Measurements from ENCODE around the gene OR2W1.

The OR2W1 gene

GRCh38 chr6:29016559-29017427 lies 28.2 kb downstream of the OR2W1 start:
- peaks cover 6% of the 10 kb centered on the region for H3K9me3 Mint-ChIP-seq
- peak overlapping the region; percentile 87 for H3K4me3 Mint-ChIP-seq
- peaks cover 19% of the 10 kb centered on the region for H3K4me1 Mint-ChIP-seq (ENCODE audit: low read depth)
- peak overlapping the region; percentile 87 for H3K27ac Mint-ChIP-seq
- H3K36me3 Mint-ChIP-seq (ENCODE audit: low read depth): peaks cover 3% of the 10 kb centered on the region
- peaks cover 31% of the 10 kb centered on the region for H3K27me3 Mint-ChIP-seq (ENCODE audit: low read depth)
- DNase-seq (ENCODE audit: low spot score): peak; percentile 73

DNA sequence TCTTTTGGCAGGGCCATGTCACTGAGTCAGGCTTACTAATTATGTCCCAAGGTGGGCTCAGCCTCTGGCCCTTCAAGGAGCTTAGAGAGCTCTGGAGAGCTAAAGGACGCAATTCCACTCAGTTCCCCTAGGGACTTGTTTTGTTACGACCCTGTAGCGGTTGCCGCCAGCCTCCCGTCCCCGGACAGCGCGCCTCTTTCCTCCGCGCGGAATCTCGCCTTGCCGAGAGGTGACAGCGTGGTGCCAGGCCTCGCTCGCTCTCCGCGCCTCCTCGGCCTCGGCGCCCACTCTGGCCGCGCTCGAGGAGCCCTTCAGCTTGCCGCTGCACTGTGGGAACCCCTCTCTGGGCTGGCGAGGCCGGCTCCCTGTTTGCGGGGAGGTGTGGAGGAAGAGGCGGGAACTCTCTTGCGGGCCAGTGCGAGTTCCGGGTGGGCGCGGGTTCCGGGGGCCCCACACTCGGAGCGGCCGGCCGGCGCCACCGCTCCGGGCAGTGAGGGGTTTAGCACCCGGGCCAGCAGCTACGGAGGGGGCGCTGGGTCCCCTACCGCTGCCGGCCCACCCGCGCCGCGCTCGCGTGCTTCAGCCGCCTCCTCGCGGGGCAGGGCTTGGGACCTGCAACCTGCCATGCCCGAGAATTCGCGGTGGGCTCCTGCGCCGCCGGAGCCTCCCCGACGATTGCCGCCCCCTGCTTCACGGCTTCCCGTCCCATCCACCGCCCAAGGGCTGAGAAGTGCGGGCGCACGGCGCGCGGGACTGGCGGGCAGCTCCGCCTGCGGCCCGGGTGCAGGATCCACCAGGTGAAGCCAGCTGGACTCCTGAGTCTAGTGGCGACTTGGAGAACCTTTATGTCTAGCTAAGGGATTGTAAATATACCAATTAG lies 30.0 kb downstream of the OR2W1 start:
- H3K9me3 Mint-ChIP-seq: peaks cover 6% of the 10 kb centered on the region
- peaks cover 30% of the 10 kb centered on the region for H3K27me3 Mint-ChIP-seq (ENCODE audit: low read depth)
- no peak for DNase-seq (ENCODE audit: low spot score)
- H3K4me1 Mint-ChIP-seq (ENCODE audit: low read depth): peaks cover 26% of the 10 kb centered on the region
- peak overlapping the region; percentile 87 for H3K4me3 Mint-ChIP-seq
- peaks cover 5% of the 10 kb centered on the region for H3K36me3 Mint-ChIP-seq (ENCODE audit: low read depth)
- H3K27ac Mint-ChIP-seq: no peak overlapping the region

- H3K4me1 Mint-ChIP-seq (ENCODE audit: low read depth): peaks cover 19% of the 10 kb centered on the region
- H3K9me3 Mint-ChIP-seq: peaks cover 7% of the 10 kb centered on the region
- peaks cover 34% of the 10 kb centered on the region for H3K27me3 Mint-ChIP-seq (ENCODE audit: low read depth)
- peak; percentile 28 for DNase-seq (ENCODE audit: low spot score)
- peak overlapping the region; percentile 90 for H3K4me3 Mint-ChIP-seq
- H3K36me3 Mint-ChIP-seq (ENCODE audit: low read depth): peaks cover 5% of the 10 kb centered on the region
- H3K27ac Mint-ChIP-seq: peak overlapping the region; percentile 74
These were observed 33.7 kb downstream of the OR2W1 start for GRCh38 chr6:29011276-29011734.

- H3K4me1 Mint-ChIP-seq (ENCODE audit: low read depth): peaks cover 30% of the 10 kb centered on the region
These were observed 35.6 kb downstream of the OR2W1 start for GRCh38 chr6:29009358-29009757.

GRCh38 chr6:29008089-29008488 lies 36.9 kb downstream of the OR2W1 start:
- H3K36me3 Mint-ChIP-seq (ENCODE audit: low read depth): peaks cover 6% of the 10 kb centered on the region
- H3K9me3 Mint-ChIP-seq: peaks cover 26% of the 10 kb centered on the region
- peaks cover 27% of the 10 kb centered on the region for H3K27me3 Mint-ChIP-seq (ENCODE audit: low read depth)
- no peak for DNase-seq (ENCODE audit: low spot score)
- H3K4me3 Mint-ChIP-seq: no peak overlapping the region
- H3K27ac Mint-ChIP-seq: no peak overlapping the region
- peaks cover 33% of the 10 kb centered on the region for H3K4me1 Mint-ChIP-seq (ENCODE audit: low read depth)

More at GRCh38 chr6:29009358-29009757, 35.6 kb downstream of the OR2W1 start:
- H3K27ac Mint-ChIP-seq: no peak overlapping the region
- no peak overlapping the region for H3K4me3 Mint-ChIP-seq
- no peak for DNase-seq (ENCODE audit: low spot score)
- H3K27me3 Mint-ChIP-seq (ENCODE audit: low read depth): peaks cover 34% of the 10 kb centered on the region
- peaks cover 19% of the 10 kb centered on the region for H3K9me3 Mint-ChIP-seq
- H3K36me3 Mint-ChIP-seq (ENCODE audit: low read depth): peaks cover 6% of the 10 kb centered on the region

DNA sequence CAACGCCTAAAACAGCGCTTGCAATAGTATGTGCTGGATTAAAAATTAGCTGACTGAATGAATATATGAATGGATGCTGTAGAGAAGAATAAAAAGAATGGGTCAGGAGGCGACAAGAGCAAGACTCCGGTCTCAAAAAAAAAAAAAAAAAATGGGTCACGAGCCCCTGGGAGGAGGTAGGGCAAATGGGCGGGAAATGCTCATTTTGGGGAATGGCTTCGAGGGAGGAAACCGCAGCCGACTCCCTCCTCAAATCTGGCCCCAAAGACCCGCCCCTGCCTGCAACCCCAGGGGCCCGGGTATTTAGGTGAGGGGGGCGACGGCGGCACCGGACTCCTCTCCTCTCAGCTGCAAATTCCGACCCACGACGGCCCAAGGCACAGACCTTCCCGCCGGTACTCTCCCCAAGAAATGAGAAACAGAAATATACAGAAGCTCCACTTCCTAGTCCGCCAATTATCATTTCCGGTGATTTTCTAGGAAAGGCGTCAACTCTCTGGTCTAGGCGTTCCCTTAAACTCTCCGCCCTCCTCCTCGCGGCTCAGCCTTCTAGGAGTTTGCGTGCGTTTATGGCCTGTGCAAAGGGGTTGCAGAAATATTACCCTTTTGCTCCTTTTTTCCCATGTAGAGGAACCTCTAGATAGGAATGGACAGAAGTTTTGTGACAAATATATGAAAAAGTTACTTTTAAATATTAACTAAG lies 39.6 kb downstream of the OR2W1 start, which contains the start of gene ZNF311:
Gene ZNF311 (minus strand): TSS at position 133 of the 703 bp plus-strand sequence. CDS start 1,361 bp downstream, outside the sequence.
- H3K36me3 Mint-ChIP-seq (ENCODE audit: low read depth): peaks cover 5% of the 10 kb centered on the region
- H3K27me3 Mint-ChIP-seq (ENCODE audit: low read depth): peaks cover 12% of the 10 kb centered on the region
- peak within 1 kb of the TSS; percentile 84 for H3K27ac Mint-ChIP-seq
- DNase-seq (ENCODE audit: low spot score): peak; percentile 39
- peaks cover 26% of the 10 kb centered on the region for H3K9me3 Mint-ChIP-seq
- peaks cover 27% of the 10 kb centered on the region for H3K4me1 Mint-ChIP-seq (ENCODE audit: low read depth)
- H3K4me3 Mint-ChIP-seq: peak within 1 kb of the TSS; percentile 88

DNA sequence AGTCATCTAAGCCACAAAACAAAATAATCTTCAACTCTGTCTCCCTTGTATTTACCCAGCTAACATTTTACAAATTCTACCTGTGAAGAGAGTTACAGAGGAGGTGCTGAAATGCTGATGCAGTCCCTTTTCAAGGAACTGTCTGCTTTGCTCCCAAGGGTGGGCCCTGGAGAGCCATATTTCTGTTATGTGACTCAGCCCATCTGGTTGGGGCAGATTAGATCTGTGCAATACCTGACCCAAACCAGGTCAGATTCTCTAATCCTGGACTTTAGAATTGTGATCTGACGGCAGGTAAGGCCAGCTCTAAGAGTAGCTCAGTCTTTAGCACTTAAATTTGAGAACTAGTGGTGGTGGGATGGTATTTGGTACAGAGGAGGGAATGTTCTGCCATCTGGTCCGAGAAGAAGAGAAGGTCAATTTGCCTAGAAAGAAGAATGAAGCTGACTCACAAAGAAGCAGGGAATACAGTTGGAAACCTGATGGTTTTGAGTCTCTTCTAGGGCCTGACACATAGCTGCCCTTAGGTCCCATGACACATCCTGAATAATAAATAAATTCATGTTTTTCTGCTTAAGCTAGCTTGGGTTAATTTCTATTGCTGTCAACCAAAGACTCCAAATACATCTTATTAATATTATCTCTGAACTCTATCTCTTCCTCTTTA lies 48.0 kb downstream of the OR2W1 start:
- Mint-ChIP-seq H3K27me3 (ENCODE audit: low read depth) (peaks cover 25% of the 10 kb centered on the region), H3K36me3 (ENCODE audit: low read depth) (no peaks in the 10 kb centered on the region), H3K4me1 (ENCODE audit: low read depth) (peaks cover 4% of the 10 kb centered on the region), H3K4me3 (no peak overlapping the region), H3K9me3 (no peaks in the 10 kb centered on the region), H3K27ac (no peak overlapping the region)
- no peak for DNase-seq (ENCODE audit: low spot score)

DNA sequence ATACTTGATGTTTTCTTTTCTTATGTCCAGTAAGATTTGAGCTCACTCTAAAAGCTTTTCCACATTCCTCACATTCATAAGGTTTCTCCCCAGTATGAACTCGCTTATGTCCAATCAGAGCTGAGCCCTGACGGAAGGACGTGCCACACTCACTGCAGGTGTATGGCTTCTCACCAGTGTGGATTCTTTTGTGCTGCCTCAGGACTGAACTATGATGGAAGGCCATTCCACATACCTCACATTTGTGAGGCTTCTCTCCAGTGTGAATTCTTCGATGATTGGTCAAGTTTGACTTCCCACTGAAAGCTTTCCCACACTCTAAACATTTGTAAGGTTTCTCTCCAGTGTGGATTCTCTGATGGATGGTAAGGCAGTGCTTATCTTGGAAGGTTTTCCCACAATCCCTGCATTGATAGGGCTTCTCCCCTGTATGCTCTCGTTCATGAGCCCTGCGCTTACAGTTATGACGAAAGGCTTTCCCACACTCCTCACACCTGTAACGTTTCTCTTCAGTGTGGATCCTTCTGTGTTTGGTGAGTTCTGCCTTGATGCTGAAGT lies 49.8 kb downstream of the OR2W1 start:
- Mint-ChIP-seq H3K9me3 (no peaks in the 10 kb centered on the region), H3K4me1 (ENCODE audit: low read depth) (peaks cover 4% of the 10 kb centered on the region), H3K27me3 (ENCODE audit: low read depth) (peaks cover 25% of the 10 kb centered on the region), H3K36me3 (ENCODE audit: low read depth) (no peaks in the 10 kb centered on the region), H3K27ac (no peak overlapping the region), H3K4me3 (no peak overlapping the region)
- DNase-seq (ENCODE audit: low spot score): no peak
